HG03520 (cell line): ENCODE measurements around the gene GADD45GIP1.
"Not testable (repeated sequence)": the region's sequence is repeated elsewhere in the genome, so short reads cannot be mapped to it uniquely, and the experiment has no call there.

ENCODE experiments used
- ATAC-seq: cut with Tn5 transposase; IDR thresholded peaks from one replicate; pipeline ENCODE4 v1.9.1; 2021; ENCODE audit warnings: mild to moderate bottlenecking, moderate library complexity; ENCODE audit not compliant: unreplicated experiment

Gene GADD45GIP1

GRCh38 chr19:12944104-12944674, 12.8 kb downstream of the GADD45GIP1 start:
- ATAC-seq = no peak

GRCh38 chr19:12943437-12944044, 13.5 kb downstream of the GADD45GIP1 start:
- no peak for ATAC-seq

DNA sequence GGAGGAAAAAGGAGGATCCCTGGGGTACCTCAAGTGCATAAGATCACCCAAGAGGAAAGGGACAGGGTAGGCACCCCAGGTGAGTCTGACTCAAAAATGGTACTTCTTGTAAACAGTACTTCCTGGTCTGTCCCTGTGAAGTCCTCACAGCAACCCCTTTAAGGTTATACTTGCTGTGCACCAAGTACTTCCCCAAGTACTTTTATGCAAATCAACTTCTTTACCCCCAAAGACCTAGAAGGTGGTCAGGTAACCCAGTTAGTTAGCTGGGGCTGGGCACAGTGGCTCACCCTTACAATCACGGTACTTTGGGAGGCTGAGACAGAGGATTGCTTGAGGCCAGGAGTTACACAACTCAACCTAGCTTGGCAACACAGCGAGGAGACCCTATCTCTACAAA, 16.1 kb downstream of the GADD45GIP1 start:
- no peak for ATAC-seq

DNA sequence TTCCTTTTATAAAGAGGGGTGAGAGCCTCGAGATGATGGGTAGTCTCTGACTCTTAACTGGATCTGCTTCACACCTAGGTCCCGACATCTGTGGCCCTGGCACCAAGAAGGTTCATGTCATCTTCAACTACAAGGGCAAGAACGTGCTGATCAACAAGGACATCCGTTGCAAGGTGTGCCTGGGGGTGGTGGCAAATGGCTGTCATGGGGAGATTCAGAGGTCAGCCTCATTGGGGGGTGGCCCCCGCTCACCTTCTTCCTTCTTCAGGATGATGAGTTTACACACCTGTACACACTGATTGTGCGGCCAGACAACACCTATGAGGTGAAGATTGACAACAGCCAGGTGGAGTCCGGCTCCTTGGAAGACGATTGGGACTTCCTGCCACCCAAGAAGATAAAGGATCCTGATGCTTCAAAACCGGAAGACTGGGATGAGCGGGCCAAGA, 17.0 kb downstream of the GADD45GIP1 start:
- ATAC-seq = no peak

DNA sequence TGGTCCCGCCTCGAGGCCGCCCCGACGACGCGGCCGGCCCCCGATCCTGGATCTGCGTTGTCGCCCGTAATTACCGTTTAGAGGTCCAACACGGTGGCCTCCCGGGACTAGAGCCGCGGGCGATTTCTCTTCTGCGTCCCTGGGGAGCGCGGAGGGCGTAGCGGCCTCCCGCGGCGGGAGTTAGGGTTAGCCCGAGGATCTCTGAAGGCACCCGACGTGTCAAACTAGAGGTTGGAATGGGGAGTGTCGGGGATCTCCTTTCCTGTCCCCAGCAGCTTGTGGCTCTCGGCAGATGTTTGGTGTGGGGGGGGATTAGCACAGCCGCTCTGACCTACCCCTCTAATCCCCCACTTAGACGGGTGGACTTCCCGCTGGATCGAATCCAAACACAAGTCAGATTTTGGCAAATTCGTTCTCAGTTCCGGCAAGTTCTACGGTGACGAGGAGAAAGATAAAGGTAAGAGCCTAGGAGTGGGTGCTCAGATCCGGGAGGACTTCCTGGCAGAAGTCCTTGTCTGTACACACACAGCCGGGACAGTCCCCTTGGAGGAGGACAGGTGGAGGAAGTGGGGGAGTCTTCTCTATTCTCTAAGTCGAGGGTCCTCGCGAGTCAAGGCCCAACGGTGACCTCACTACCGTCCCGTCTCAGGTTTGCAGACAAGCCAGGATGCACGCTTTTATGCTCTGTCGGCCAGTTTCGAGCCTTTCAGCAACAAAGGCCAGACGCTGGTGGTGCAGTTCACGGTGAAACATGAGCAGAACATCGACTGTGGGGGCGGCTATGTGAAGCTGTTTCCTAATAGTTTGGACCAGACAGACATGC, 18.0 kb downstream of the GADD45GIP1 start:
- peak; percentile 3 for ATAC-seq

- peak; percentile 84 for ATAC-seq
These were observed 18.9 kb downstream of the GADD45GIP1 start, which contains the start of gene CALR for GRCh38 chr19:12937927-12938778. Gene CALR (plus strand): TSS chr19:12938609. CDS start chr19:12938680, 71 bp downstream.

- no peak for ATAC-seq
These were observed 19.7 kb downstream of the GADD45GIP1 start for GRCh38 chr19:12937093-12937926.

- no peak for ATAC-seq
These were observed 20.4 kb downstream of the GADD45GIP1 start for GRCh38 chr19:12936582-12936981.

GRCh38 chr19:12935071-12935470, 22.0 kb downstream of the GADD45GIP1 start:
- no peak for ATAC-seq

DNA sequence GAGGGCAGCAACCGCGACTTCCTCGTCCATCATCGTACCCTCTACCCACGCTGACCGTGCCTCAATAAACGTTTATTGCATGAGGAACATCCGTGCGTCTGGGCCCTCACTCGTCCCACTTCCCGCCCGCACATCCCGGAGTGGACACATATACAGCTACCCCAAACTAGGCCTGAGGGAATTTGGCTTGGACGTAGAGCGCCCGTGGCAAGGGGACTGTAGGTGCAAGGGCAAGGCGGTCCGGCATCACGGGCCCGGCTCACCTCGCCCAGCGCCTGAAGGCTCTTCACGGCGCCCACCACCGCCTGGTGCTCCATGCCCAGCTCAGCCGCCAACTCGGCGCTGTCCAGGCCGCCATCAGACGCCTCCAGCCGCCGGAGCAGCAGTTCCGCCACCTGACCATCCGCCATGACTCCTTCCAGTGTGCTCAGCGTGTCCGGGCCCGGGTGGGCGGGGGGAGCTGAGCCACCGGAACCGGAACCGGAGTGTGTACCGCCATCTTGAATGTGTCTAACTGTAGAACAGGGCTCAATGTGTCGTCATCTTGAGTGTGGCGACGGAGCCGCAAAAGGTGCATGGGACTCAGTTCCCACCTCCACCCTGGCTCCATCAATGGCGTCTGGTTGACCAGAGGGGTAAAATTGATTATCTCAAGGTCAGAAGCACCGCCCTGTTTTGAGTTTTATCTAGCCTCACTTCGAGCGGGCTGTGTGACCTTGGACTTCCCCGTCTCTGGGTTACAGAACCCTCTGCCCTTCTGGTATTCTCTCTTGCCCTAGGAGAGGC, 23.5 kb downstream of the GADD45GIP1 start, which contains the start of gene FARSA:
Gene FARSA (minus strand): TSS at position 425 of the 786 bp plus-strand sequence. CDS start 15 bp downstream, at position 410.
- peak; percentile 31 for ATAC-seq

GRCh38 chr19:12932392-12933286, 24.4 kb downstream of the GADD45GIP1 start:
- ATAC-seq = no peak

GRCh38 chr19:12930002-12930645, 26.9 kb downstream of the GADD45GIP1 start:
- no peak for ATAC-seq

- no peak for ATAC-seq
These were observed 32.3 kb downstream of the GADD45GIP1 start for GRCh38 chr19:12924621-12925310.

GRCh38 chr19:12922959-12923358, 34.1 kb downstream of the GADD45GIP1 start:
- ATAC-seq = no peak

DNA sequence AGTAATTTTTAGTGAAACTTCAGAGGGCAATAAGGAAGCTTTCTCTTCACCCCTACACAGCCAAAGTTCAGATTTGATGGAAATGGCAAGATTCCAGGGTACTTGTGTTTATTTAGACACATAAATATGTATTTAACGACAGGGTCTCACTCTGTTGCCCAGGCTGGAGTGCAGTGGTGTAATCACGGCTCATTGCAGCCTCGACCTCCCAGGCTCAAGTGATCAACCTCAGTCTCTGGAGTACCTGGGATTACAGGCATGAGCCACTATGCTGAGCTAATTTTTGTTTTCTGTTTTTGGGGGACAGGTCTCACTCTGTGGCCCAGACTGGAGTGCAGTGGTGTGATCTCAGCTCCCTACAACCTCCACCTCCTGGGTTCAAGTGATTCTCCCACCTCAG, 36.0 kb downstream of the GADD45GIP1 start:
- ATAC-seq = no peak

- no peak for ATAC-seq
These were observed 38.8 kb downstream of the GADD45GIP1 start for GRCh38 chr19:12918253-12918652.

DNA sequence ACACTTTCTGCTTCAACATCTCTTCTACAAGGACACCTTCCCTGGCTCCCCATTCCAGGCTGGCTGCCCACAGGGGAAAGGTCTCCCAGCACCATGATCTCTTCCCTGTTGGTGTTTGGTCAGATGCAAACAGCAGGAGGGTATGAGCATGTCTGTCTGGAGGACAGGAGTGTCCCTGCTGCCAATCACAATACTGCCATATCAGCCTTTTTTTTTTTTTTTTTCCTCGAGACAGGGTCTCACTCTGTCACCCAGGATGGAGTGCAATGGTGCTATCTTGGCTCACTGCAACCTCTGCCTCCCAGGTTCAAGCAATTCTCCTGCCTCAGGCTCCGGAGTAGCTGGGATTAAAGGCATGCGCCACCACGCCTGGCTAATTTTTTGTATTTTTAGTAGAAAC, 41.2 kb downstream of the GADD45GIP1 start:
- not testable (repeated sequence) for ATAC-seq
